Gastrocnemius medialis (tissue), 4 donors: Measurements from ENCODE around the gene TMEM161A.

Source experiments
- POLR2A ChIP-seq, 2 donors: fragments of 450-650 bp; IDR thresholded peaks; one replicate each; pipeline ENCODE4 v1.6.1; 2017; ENCODE audit warnings: antibody characterized with exemption in 2 of 2, mild to moderate bottlenecking in 2 of 2, moderate library complexity in 2 of 2
- TF ChIP-seq, protein P1 (sequence below), 5 experiments: fragments of 450-650 bp in 3 of 5; fragments of 200-600 bp in 2 of 5; sonication (generic) in 2 of 5; IDR thresholded peaks in 4 of 5; conservative IDR thresholded peaks in 1 of 5; 1 replicate in 4 of 5; 2 replicates in 1 of 5; pipeline ENCODE4 v1.5.1; 2016 to 2019; ENCODE audit warnings: antibody characterized with exemption in 5 of 5, mild to moderate bottlenecking in 3 of 5, moderate library complexity in 3 of 5

DNA sequence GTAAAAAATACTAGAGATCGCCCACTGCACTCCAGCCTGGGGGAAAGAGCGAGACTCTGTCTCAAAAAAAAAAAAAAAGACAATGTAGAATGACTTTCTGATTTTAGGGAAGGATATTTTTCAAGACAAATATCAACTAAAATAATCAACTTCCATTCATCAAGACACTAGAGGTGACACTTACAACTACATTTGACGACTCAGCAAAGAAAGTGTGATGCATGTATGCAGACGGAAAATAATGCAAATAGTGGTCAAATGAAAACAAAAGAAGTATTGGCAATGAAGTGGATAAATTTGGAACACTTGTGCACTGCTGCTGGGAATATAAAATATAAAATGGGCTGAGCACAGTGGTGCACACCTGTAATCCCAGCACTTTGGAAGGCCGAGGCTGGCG is 12.2 kb downstream of the TMEM161A start:
- TF ChIP-seq, protein P1, sequence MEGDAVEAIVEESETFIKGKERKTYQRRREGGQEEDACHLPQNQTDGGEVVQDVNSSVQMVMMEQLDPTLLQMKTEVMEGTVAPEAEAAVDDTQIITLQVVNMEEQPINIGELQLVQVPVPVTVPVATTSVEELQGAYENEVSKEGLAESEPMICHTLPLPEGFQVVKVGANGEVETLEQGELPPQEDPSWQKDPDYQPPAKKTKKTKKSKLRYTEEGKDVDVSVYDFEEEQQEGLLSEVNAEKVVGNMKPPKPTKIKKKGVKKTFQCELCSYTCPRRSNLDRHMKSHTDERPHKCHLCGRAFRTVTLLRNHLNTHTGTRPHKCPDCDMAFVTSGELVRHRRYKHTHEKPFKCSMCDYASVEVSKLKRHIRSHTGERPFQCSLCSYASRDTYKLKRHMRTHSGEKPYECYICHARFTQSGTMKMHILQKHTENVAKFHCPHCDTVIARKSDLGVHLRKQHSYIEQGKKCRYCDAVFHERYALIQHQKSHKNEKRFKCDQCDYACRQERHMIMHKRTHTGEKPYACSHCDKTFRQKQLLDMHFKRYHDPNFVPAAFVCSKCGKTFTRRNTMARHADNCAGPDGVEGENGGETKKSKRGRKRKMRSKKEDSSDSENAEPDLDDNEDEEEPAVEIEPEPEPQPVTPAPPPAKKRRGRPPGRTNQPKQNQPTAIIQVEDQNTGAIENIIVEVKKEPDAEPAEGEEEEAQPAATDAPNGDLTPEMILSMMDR (IDR thresholded peaks at IDR 0.05 in 4 of 5, conservative IDR thresholded peaks at IDR 0.05 in 1 of 5) = no peak
- no peak for TF ChIP-seq POLR2A (IDR thresholded peaks at IDR 0.05)
